Stimulated activated CD4-positive, alpha-beta T cell treated with anti-CD3 and anti-CD28 coated beads, Interleukin-12 subunit alpha, Interleukin-12 subunit beta, amount 100 ng/mL, for 48 hours (primary cell): Measurements from ENCODE around the gene TREML2.
"Not testable (repeated sequence)": the region's sequence is repeated elsewhere in the genome, so short reads cannot be mapped to it uniquely, and the experiment has no call there.

Experiments
- DNase-seq, 3 donors: peaks; one replicate each; pipeline ENCODE4 v3.0.0-alpha.2; 2020; ENCODE audit warnings: low read depth in 2 of 3, low spot score in 1 of 3

Gene TREML2

GRCh38 chr6:41209547-41210320 lies 8.8 kb upstream of the TREML2 start:
- no peak for DNase-seq

- DNase-seq: no peak
Observed at GRCh38 chr6:41208439-41209106, 7.6 kb upstream of the TREML2 start.

- DNase-seq: no peak
Observed at GRCh38 chr6:41204156-41204555, 3.2 kb upstream of the TREML2 start.

GRCh38 chr6:41201764-41202173 lies 820 bp upstream of the TREML2 start:
- DNase-seq: no peak

- peak; percentile 26 to 47 (median 39) for DNase-seq
Observed at GRCh38 chr6:41200296-41200900, 551 bp downstream of the TREML2 start.

- DNase-seq: peak in 2 of 3 donors; percentile 11 to 22
Observed at GRCh38 chr6:41199552-41200246, 1.2 kb downstream of the TREML2 start.

- DNase-seq: no peak
Observed at GRCh38 chr6:41197234-41197633, 3.7 kb downstream of the TREML2 start.

GRCh38 chr6:41194386-41194785 lies 6.6 kb downstream of the TREML2 start:
- DNase-seq: no peak

GRCh38 chr6:41193884-41194283 lies 7.1 kb downstream of the TREML2 start:
- no peak for DNase-seq

- no peak for DNase-seq
Observed at GRCh38 chr6:41193171-41193734, 7.7 kb downstream of the TREML2 start.

- peak in 2 of 3 donors; percentile 19 to 26 for DNase-seq
Observed at GRCh38 chr6:41191569-41191968, 9.4 kb downstream of the TREML2 start.

- DNase-seq: no peak
Observed at GRCh38 chr6:41190791-41191190, 10.2 kb downstream of the TREML2 start.

GRCh38 chr6:41189967-41190366 lies 11.0 kb downstream of the TREML2 start:
- DNase-seq: no peak

- DNase-seq: not testable (repeated sequence)
Observed at GRCh38 chr6:41189046-41189445, 11.9 kb downstream of the TREML2 start.

GRCh38 chr6:41187924-41188886 lies 12.7 kb downstream of the TREML2 start:
- DNase-seq: no peak

GRCh38 chr6:41186031-41186562 lies 14.9 kb downstream of the TREML2 start:
- no peak for DNase-seq

- no peak for DNase-seq
Observed at GRCh38 chr6:41184761-41185160, 16.2 kb downstream of the TREML2 start.

- peak; percentile 22 to 28 (median 24) for DNase-seq
Observed at GRCh38 chr6:41182069-41183034, 18.6 kb downstream of the TREML2 start.

GRCh38 chr6:41181566-41181965 lies 19.4 kb downstream of the TREML2 start:
- DNase-seq: no peak
